ENCODE results near the gene UGGT1. TPM values are rescaled to one million over a fixed set of nuclear protein-coding genes. Genes with fewer than 3 reads are reported as not detected.

Gene UGGT1, protein sequence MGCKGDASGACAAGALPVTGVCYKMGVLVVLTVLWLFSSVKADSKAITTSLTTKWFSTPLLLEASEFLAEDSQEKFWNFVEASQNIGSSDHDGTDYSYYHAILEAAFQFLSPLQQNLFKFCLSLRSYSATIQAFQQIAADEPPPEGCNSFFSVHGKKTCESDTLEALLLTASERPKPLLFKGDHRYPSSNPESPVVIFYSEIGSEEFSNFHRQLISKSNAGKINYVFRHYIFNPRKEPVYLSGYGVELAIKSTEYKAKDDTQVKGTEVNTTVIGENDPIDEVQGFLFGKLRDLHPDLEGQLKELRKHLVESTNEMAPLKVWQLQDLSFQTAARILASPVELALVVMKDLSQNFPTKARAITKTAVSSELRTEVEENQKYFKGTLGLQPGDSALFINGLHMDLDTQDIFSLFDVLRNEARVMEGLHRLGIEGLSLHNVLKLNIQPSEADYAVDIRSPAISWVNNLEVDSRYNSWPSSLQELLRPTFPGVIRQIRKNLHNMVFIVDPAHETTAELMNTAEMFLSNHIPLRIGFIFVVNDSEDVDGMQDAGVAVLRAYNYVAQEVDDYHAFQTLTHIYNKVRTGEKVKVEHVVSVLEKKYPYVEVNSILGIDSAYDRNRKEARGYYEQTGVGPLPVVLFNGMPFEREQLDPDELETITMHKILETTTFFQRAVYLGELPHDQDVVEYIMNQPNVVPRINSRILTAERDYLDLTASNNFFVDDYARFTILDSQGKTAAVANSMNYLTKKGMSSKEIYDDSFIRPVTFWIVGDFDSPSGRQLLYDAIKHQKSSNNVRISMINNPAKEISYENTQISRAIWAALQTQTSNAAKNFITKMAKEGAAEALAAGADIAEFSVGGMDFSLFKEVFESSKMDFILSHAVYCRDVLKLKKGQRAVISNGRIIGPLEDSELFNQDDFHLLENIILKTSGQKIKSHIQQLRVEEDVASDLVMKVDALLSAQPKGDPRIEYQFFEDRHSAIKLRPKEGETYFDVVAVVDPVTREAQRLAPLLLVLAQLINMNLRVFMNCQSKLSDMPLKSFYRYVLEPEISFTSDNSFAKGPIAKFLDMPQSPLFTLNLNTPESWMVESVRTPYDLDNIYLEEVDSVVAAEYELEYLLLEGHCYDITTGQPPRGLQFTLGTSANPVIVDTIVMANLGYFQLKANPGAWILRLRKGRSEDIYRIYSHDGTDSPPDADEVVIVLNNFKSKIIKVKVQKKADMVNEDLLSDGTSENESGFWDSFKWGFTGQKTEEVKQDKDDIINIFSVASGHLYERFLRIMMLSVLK (N-terminal part only)
- total RNA-seq = 33.5 TPM

DNA sequence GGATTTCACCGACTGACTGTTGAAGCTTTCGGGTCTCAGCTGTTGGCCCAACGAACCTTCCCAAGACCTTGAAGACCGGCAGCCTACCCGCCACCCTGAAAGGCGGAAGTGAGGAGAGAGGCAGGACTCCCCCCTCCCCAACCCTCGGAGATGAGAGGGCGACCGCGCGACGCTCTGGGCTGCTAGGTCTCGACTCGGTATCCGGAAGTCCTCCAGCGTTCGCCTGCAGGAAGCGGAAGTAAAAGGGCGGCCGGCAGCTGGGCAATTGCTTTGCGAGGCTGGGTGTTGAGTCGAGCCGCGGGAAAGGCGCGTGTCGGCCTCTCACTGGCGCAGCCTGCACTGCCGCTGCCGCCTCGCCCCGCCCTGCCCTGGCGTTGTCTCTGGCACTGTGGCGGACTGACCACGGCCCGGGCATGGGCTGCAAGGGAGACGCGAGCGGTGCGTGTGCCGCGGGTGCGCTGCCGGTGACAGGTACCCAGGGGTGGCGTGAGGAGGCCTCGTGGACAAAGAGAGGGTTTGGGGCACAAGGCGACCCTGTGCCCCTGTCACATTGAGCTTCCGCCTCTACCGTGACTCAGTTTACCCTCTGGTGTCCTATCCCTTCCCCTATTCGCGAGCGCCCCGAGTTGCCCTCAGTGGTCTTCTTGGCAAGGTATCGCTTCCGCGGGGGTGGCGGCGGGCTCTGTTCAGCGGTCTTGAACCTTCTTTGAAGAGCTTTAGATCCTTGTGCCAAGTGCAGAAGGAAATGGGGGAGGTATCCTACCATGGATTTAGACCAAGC lies at the start of gene UGGT1:
Gene UGGT1 (plus strand): TSS at position 256 of the 781 bp plus-strand sequence. CDS start 158 bp downstream, at position 414.
- ATAC-seq = peak; percentile 99

DNA sequence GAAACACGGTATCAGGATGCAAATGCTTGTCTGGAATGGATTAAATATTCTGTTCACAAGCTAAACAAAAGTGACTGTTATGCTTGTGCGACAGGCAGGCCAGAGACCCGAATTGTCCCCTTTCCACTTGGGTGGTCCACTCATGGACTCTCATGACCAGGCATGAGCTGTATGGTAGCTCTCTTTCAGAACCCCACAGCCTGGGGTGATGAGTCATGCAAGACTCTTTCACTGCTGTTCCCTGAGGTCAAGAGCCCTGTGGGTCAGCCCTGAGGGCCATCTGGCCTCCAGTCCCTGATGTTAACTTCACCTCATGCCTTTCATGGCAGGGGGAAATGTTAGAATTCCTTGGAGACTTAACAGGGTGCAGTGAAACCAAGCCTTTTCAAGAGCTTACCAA lies 49.4 kb upstream of the UGGT1 start:
- no peak for ATAC-seq

DNA sequence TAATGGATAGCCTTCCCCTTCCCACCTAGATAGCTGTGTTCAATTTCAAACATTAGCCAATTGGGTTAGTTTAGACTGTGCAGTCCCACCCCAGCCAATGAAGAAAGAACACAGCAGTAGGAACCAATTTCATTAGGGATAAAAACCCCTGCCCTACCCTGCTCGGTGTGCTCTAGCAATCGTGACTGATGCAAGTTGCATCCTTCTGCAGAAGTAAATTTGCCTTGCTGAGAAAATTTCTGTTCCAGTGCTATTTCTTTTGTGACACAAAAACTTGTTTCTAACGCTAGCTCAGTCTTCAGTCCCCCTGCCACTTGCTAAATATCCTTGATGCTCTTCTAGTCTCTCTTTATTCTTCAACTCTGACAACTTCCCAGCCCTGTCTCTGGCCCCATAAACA lies 48.0 kb upstream of the UGGT1 start:
- ATAC-seq = no peak

DNA sequence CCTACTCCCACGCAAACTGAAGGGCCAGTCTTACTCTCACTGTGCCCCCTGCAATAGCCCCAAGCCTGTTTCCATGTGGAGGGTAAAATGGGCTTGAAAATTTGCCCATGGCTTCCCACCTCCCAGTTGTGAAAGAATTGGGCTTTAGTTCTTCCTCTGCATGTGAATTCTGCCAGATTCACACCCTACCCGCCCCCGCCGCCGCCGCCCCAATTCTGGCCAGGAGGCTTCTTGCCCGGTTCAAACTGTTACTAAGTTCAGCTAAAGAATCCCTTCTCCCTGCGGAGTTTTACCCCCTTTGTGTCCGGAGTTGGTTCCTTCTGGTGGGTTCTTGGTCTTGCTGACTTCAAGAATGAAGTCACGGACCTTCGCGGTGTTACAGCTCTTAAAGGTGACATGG lies 37.7 kb upstream of the UGGT1 start:
- no peak for ATAC-seq

DNA sequence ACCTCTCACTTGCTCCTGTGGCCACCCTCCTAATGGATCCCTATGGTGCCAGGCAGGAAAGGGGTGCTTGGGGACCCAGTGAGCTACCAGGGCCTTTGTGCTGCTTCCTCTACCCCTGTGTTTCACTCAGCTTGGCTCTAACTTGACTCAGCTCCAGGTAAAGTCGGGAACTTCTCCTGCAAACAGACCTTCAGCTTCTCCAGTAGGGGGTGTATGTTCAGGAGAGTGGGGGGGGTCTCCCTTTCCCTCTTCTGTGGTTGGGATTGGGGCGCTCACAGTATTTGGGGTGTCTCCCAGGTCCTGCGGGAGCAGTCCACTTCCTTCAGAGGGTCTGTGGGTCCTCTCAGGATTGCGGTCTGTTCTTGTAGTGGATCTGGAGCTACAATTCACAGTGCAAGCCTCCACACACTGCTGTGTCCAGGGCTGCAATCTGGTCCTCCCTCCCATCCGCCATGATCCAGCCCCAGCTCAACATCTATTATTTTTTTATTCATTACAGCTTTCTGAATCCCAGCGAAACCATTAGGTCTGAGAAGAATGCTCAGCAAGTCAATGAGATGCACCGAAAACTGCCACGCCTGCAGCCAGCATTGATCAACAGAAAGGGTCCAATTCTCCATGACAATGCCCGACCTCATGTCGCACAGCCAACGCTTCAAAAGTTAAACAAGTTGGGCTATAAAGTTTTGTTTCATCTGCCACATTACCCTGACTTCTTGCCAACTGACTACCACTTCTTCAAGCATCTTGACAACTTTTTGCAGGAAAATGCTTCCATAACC lies 36.7 kb upstream of the UGGT1 start:
- no peak for ATAC-seq

DNA sequence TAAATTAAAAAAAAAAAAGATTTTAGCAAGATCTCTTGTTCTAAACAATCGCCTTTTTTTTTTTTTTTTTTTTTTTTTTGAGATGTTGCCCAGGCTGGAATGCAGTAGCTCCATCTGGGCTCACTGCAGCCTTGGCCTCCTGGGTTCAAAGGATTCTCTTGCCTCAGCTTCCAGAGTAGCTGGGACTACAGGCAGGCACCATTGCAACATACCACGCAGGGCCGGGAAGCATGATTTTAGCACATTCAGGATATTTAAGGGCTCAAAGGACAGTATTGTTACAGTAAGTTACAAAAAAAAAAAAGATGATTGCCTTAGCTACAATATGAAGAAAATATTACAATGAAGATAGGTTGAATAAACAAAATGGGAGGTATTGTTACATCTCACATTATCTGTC lies 33.7 kb upstream of the UGGT1 start:
- no peak for ATAC-seq

DNA sequence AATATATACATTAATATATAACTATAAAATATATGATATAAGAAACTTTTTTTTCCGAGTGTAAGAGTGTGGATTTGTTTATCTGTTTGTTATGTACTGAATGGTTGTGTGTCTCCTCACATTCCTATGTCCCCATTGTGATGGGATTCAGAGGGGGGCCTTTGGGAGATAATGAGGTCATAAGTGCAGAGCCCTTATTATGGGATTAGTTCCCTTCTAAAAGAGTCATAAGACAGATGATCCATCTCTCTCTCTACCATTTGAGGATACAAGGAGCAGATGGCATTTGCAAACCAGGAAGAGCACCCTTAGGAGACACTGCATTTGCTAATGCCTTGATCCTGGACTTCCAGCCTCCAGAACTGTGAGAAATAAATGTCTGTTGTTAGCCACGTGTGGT lies 32.9 kb upstream of the UGGT1 start:
- ATAC-seq = no peak

DNA sequence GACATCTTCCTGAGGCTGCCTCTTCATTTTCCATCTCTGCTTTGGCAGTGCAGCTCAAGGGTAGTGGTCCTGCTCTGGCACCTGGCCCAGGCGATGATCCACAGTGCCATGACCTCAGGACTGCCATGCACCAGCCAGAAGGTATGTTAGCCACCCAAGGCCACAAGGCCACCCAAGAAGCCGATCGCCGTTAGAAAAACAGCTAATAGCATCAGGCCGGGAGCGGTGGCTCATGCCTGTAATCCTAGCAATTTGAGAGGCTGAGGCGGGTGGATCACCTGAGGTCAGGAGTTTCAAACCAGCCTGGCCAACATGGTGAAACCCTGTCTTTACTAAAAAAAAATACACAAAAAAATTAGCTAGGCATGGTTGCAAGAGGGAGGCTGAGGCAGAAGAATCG lies 28.4 kb upstream of the UGGT1 start:
- no peak for ATAC-seq

DNA sequence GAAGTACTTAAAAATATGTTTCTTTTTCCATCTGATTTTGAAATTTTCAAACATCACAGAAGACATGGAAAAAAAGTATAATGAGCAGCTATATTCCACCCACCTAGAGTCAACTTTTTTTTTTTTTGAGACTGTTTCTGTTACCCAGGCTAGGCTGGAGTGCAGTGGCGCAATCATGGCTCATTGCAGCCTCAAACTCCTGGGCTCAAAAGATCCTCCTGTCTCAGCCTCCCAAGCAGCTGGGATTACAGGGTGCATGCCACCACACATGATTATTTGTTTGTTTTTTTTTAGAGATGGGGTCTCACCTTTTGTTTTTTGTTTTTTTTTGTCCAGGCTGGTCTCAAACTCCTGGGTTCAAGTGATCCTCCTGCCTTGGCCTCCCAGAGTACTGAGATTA lies 26.6 kb upstream of the UGGT1 start:
- ATAC-seq = no peak

DNA sequence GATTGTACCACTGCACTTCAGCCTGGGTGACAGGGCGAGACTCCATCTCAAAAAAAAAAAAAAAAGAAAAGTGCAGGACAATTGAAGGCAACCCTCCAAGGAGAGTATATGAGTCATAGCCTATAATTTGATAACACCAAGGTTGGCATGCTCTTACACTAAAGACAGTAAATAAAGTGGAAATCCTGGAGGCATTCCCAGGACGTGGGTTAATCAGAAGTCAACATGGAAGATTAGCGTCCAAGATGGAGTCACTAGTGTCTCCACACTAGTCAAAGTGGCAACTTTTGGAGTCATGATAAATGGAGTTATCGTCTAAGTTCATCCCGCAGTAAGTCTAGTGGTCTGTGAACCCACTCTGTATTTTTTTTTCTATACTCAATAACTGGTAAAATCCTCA lies 21.2 kb upstream of the UGGT1 start:
- ATAC-seq = no peak

DNA sequence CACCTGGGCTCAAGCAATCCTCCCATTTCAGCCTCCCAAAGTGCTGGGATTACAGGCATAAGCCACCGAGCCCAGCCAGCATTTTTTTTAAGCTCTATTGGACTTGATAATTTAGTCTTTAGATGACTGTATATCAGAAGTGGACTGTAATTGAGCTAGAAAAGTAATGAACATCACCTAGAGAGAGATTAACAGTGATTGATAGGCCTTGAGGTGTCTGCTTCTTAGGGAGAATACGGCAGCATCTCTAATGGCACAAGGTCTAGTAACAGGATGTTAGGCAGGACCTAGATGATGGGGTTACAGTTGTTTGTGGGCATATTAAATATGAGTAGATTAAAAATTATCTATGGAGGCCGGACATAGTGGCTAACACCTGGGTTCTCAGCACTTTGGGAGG lies 17.7 kb upstream of the UGGT1 start:
- ATAC-seq = no peak

DNA sequence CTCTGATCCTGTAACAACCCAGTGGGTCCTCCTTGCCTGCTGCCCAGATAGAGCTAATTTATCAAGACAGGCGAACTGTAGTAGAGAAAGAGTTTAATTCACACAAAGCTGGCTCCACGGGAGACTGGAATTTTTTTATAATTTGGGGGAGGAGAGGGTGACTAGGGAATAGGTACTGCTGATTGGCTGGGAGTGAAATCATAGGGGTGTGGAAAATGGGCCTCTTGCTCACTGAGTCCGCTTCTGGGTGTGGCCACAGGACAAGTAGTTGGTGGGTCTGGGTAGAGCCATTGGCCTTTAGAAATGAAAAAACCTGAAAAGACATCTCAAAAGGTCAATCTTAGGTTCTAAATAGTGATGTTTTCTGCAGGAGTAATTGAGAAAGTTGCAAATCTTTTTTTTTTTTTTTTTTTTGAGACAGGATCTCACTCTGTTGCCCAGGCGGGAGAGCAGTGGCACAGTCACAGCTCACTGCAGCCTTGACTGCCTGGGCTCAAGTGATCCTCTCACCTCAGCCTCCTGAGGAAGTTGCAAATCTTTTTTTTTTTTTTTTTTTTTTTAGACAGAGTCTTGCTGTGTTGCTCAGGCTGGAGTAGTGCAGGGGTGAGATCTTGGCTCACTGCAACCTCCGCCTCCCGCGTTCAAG lies 14.4 kb upstream of the UGGT1 start:
- peak; percentile 45 for ATAC-seq

DNA sequence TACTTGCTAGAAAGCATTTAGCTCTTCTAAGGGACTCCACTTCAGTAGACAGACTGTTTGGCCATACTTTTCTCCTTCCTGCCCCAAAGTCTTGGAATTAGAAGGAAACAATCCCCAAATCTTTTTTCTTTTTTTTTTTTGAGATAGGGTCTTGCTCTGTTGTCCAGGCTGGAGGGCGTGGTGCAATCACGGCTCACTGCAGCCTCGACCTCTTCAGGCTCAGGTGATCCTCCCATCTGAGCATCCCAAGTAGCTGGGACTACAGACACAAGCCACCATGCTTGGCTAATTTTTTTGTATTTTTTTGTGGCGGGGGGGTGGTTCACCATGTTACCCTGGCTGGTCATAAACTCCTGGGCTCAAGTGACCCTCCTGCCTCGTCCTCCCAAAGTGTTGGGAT lies 6.2 kb upstream of the UGGT1 start:
- no peak for ATAC-seq

DNA sequence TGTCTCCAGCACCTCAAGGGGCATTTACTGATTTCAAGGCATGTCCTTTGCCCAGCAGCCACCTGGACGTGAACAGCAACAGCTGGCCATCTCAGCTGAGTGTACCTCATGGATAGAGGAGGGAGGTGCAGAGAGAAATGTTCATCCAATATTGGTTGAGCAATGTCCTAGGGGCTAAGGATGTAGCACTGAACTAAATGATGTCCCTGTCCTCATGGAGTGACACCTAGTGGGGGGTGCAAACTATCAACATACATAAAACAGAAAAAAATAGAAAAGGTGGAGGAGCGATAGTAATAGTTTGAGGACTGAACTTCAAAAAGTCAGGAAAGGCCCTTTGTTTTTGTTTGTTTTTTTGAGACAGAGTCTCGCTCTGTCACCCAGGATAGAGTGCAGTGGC lies 4.8 kb upstream of the UGGT1 start:
- ATAC-seq = no peak

DNA sequence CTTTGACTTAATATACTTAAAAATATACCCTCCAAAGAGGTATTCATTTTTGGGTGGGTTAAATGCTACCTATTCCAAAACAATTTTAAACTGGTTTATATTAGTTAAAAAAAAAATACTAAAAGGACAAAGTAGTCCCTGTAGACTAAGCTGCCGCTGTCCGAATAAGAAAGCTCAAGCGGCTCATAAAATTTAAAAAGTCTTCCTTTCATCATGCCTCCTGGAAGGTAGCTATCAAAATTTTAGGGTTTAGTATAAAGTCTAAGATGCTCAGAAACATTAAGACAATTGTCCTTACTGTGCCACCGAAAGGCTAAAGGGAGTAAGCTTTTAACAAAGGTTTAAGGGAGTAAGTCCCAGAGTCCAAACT lies 440 bp upstream of the UGGT1 start:
- no peak for ATAC-seq

DNA sequence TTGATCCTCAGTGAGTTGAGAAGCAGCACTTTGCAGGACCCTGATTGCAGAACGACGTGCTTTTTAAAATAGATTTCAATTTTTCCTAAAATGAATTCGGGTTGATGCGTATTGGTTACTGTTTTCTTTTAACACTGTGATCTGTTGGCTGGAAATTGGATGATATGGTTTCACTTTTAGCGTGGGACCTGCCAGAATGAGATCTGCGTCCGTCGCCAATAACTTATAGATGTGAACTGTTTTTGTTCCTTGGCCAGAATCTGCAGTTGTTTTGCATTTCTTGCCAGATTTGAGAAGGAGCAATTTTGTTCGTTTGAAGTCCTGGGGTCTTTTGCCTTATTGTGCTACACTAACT lies 703 bp downstream of the UGGT1 start:
- ATAC-seq = no peak

DNA sequence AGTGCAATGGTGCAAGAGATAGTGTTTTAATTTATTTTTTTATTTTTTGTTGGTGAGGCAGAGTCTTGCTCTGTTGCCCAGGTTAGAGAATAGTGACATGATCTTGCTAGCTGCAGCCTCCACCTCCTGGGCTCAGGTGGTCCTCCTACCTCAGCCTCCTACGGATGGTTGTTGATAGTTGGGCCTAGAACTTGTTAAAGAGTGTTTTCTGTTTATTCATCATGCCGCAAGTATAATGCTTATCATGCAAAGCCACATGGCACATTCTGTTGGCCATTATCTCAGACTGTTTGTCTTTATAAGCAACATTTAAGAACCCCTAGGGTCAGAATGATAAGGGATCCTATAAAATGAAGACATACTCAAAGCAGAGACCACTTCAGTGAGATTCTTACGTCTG lies 1.7 kb downstream of the UGGT1 start:
- no peak for ATAC-seq

DNA sequence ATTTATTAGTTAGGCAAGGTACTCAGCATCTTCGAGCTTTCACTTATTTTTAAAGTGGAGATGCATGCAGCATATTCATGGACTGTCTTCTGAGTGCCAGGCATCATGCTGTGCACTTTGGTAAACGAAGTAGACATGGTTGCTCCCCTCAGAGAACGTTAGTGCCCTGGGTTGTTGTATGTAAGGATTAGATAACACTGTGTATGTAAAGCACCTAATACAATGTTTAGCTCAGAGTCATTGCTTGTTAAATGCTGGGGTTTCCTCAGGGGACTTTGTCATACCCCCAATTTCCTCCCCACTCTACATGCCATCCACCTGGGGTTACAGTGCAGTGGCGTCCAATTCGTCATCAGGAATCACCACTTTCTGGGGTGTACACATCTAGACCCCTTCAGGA lies 2.8 kb downstream of the UGGT1 start:
- ATAC-seq = no peak

DNA sequence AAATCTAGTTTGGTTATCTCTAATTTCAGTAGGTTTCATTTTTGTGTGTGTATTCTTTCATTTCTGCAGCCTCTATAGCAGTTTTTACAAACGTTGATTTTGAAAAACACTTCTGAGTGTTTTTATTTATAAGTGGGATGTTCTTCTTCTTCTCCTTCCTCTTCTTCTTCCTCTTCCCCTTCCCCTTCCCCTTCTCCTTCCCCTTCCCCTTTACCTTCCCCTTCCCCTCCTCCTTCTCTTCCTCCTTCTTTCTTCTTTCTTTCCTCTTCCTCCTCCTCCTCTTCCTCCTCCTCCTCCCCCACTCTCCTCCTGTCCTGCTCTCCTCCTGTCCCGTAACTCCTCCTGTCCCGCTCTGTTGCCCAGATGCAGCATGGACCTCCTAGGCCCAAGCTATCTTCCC lies 4.2 kb downstream of the UGGT1 start:
- ATAC-seq = no peak

DNA sequence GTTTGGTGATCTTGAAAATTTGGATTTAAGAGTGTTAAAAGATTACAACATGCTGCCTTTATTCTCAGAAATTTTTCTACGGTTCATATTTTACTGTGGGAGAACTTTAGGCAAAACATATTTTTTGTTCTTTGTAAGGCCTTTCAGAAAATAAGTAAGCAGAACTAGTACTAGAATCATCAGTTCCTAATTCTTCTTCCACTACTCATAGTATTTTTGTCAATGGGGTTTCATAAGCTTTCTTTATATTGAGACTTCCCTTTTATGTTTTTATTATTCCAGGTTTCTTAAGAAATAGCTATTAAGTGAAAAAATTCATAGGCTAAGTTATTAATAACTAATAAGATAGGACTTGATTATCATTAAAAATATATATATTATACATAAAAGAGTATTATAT lies 12.4 kb downstream of the UGGT1 start:
- no peak for ATAC-seq

DNA sequence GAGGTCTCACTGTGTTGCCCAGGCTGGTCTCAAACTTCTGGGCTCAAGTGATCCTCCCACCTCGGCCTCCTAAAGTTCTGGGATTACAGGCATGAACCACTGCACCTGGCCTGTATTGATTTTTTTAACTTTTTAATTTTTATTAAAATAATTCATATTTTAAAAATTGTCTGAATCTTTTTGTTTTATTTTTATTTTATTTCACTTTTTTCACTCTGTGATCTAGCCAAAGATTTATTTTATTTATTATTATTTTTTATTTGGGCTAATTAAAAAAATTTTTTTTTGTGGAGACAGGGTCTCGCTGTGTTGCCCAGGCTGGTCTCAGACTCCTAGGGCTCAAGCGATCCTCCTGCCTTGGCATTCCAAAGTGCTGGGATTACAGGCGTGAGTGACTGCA lies 14.1 kb downstream of the UGGT1 start:
- ATAC-seq = no peak
